Measurements from ENCODE around the gene FAM156A. TPM values are rescaled to one million over a fixed set of nuclear protein-coding genes. Genes with fewer than 3 reads are reported as not detected.
"Not testable (repeated sequence)": the region's sequence is repeated elsewhere in the genome, so short reads cannot be mapped to it uniquely, and the experiment has no call there.

The FAM156A gene
- total RNA-seq, 2 donors from 2014 or later: 4.6 to 55.5 TPM

- no peaks in the 10 kb centered on the region for H3K27me3 ChIP-seq (replicated peaks; ENCODE audit: insufficient read depth)
- no peak for TF ChIP-seq POLR2AphosphoS5 (IDR thresholded peaks at IDR 0.05)
- TF ChIP-seq CTCF (IDR thresholded peaks at IDR 0.05): no peak
- TF ChIP-seq POLR2A (IDR thresholded peaks at IDR 0.05): no peak
- peak overlapping the region; percentile 89 to 91 for H3K27ac ChIP-seq
- WGBS: under 1% methylated on average over 27 of the region's 27 CpGs
- H3K36me3 ChIP-seq: no peaks in the 10 kb centered on the region
- no peaks in the 10 kb centered on the region for H3K4me1 ChIP-seq (replicated peaks)
- intact Hi-C loops (cut with DNase I): no loop called here
- no peak for DNase-seq (ENCODE audit: low spot score)
- peak overlapping the region; percentile 41 to 44 for H3K4me3 ChIP-seq
- no peaks in the 10 kb centered on the region for H3K9me3 ChIP-seq
Observed at GRCh38 chrX:52933976-52934703, 24.2 kb downstream of the FAM156A start.

GRCh38 chrX:52933213-52933612 is 25.1 kb downstream of the FAM156A start:
- WGBS: 82% methylated on average over 2 of the region's 2 CpGs
- TF ChIP-seq CTCF (IDR thresholded peaks at IDR 0.05) (no peak), POLR2A (IDR thresholded peaks at IDR 0.05) (no peak), POLR2AphosphoS5 (IDR thresholded peaks at IDR 0.05) (no peak)

GRCh38 chrX:52930214-52930613 is 28.1 kb downstream of the FAM156A start:
- H3K27ac ChIP-seq; H3K4me3 ChIP-seq; DNase-seq (ENCODE audit: low spot score); intact Hi-C loops (cut with DNase I); H3K27me3 ChIP-seq (replicated peaks; ENCODE audit: insufficient read depth); H3K36me3 ChIP-seq; H3K4me1 ChIP-seq (replicated peaks); H3K9me3 ChIP-seq: not testable (repeated sequence)
- 98% methylated on average over 6 of the region's 6 CpGs for WGBS

More at GRCh38 chrX:52933213-52933612, 25.1 kb downstream of the FAM156A start:
- H3K36me3 ChIP-seq: no peaks in the 10 kb centered on the region
- no peaks in the 10 kb centered on the region for H3K27me3 ChIP-seq (replicated peaks; ENCODE audit: insufficient read depth)
- no peak overlapping the region for H3K27ac ChIP-seq
- no peaks in the 10 kb centered on the region for H3K9me3 ChIP-seq
- intact Hi-C loops (cut with DNase I): no loop called here
- no peak overlapping the region for H3K4me3 ChIP-seq
- H3K4me1 ChIP-seq (replicated peaks): no peaks in the 10 kb centered on the region
- DNase-seq (ENCODE audit: low spot score): no peak

- TF ChIP-seq CTCF (IDR thresholded peaks at IDR 0.05): no peak
- no peak for TF ChIP-seq POLR2A (IDR thresholded peaks at IDR 0.05)
- peak; percentile 9 for TF ChIP-seq POLR2AphosphoS5 (IDR thresholded peaks at IDR 0.05)
Observed at GRCh38 chrX:52923781-52924241, 34.5 kb downstream of the FAM156A start.

GRCh38 chrX:52914704-52915103 is 43.6 kb downstream of the FAM156A start:
- H3K27me3 ChIP-seq (replicated peaks; ENCODE audit: insufficient read depth); H3K36me3 ChIP-seq; H3K4me3 ChIP-seq; DNase-seq (ENCODE audit: low spot score); H3K4me1 ChIP-seq (replicated peaks); intact Hi-C loops (cut with DNase I); H3K9me3 ChIP-seq; H3K27ac ChIP-seq: not testable (repeated sequence)
- WGBS: no CpG with 5 or more reads among the region's 3 CpGs

More at GRCh38 chrX:52923781-52924241, 34.5 kb downstream of the FAM156A start:
- 32% methylated on average over 4 of the region's 4 CpGs for WGBS
- H3K4me3 ChIP-seq: no peak overlapping the region
- H3K4me1 ChIP-seq (replicated peaks): no peaks in the 10 kb centered on the region
- H3K27ac ChIP-seq: no peak overlapping the region
- no peaks in the 10 kb centered on the region for H3K9me3 ChIP-seq
- no peaks in the 10 kb centered on the region for H3K36me3 ChIP-seq
- H3K27me3 ChIP-seq (replicated peaks; ENCODE audit: insufficient read depth): no peaks in the 10 kb centered on the region
- no peak for DNase-seq (ENCODE audit: low spot score)
- intact Hi-C loops (cut with DNase I): no loop called here

- DNase-seq (ENCODE audit: low spot score); H3K36me3 ChIP-seq; intact Hi-C loops (cut with DNase I); H3K27me3 ChIP-seq (replicated peaks; ENCODE audit: insufficient read depth); H3K4me1 ChIP-seq (replicated peaks); H3K4me3 ChIP-seq; H3K27ac ChIP-seq; H3K9me3 ChIP-seq: not testable (repeated sequence)
- no CpG with 5 or more reads among the region's 9 CpGs for WGBS
Observed at GRCh38 chrX:52913681-52914080, 44.6 kb downstream of the FAM156A start.

GRCh38 chrX:52909313-52909969 is 48.9 kb downstream of the FAM156A start:
- H3K36me3 ChIP-seq; DNase-seq (ENCODE audit: low spot score); H3K4me1 ChIP-seq (replicated peaks); H3K27ac ChIP-seq; H3K9me3 ChIP-seq; H3K27me3 ChIP-seq (replicated peaks; ENCODE audit: insufficient read depth); intact Hi-C loops (cut with DNase I); H3K4me3 ChIP-seq: not testable (repeated sequence)
- WGBS: no CpG with 5 or more reads among the region's 12 CpGs

- H3K4me1 ChIP-seq (replicated peaks); H3K27me3 ChIP-seq (replicated peaks; ENCODE audit: insufficient read depth); H3K9me3 ChIP-seq; DNase-seq (ENCODE audit: low spot score); intact Hi-C loops (cut with DNase I); H3K36me3 ChIP-seq; H3K4me3 ChIP-seq; H3K27ac ChIP-seq: not testable (repeated sequence)
- WGBS: no CpG with 5 or more reads among the region's 17 CpGs
Observed at GRCh38 chrX:52907900-52908299, 50.4 kb downstream of the FAM156A start.

- H3K27me3 ChIP-seq (replicated peaks; ENCODE audit: insufficient read depth); intact Hi-C loops (cut with DNase I): not testable (repeated sequence)
- WGBS: no CpG with 5 or more reads among the region's 17 CpGs
Observed at GRCh38 chrX:52907137-52907536, 51.2 kb downstream of the FAM156A start.

More at GRCh38 chrX:52907137-52907536, 51.2 kb downstream of the FAM156A start:
- not testable (repeated sequence) for H3K9me3 ChIP-seq; H3K4me1 ChIP-seq (replicated peaks); H3K4me3 ChIP-seq; H3K36me3 ChIP-seq; H3K27ac ChIP-seq; DNase-seq (ENCODE audit: low spot score)

Measured in prostate gland (tissue), 2 donors.